HG03442 (cell line): ENCODE results near the gene LDAH.
"Not testable (repeated sequence)": the region's sequence is repeated elsewhere in the genome, so short reads cannot be mapped to it uniquely, and the experiment has no call there.

Experiments
- ATAC-seq: cut with Tn5 transposase; IDR thresholded peaks from one replicate; pipeline ENCODE4 v1.9.1; 2021; ENCODE audit warnings: mild to moderate bottlenecking, moderate library complexity; ENCODE audit not compliant: unreplicated experiment

The LDAH gene

DNA sequence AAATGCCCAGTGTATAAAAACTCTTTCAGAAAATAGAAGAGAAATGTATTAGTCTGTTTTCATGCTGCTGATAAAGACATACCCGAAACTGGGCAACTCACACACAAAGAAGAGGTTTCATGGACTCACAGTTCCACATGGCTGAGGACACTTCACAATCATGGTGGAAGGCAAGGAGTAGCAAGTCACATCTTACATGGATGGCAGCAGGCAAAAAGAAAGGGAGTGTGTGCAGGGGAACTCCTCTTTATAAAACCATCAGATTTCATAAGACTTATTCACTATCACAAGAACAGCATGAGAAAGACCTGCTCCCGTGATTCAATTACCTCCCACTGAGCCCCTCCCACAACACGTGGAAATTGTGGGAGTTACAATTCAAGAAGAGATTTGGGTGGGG is 29.0 kb downstream of the LDAH start:
- ATAC-seq = not testable (repeated sequence)

DNA sequence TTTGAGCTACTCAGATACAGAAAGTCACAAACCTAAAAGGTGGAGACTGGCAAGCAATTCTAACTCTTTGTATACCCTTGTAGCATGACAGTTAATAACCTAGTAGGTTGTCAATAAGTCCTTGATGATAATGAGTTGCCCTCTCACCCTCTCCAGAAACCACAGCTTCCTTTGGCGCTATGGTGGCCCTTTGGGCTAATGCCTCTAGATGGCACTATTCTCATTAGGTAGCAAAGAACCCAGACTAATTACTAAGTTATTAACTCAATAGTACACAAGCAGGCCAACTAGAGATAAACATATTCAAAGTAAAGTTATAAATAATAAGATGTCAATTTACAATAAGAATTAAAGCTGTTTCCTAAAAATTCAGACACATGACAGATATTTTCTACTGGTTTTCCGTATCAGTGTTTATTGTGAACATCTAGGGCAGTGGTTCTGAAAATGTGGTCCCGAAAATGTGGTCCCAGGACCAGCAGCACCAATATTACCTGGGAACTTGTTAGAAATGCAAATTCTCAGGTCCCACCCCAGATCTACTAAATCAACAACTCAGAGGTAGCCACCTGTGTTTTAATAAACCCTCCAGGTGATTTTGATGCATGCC is 41.1 kb downstream of the LDAH start:
- ATAC-seq = peak; percentile 73

DNA sequence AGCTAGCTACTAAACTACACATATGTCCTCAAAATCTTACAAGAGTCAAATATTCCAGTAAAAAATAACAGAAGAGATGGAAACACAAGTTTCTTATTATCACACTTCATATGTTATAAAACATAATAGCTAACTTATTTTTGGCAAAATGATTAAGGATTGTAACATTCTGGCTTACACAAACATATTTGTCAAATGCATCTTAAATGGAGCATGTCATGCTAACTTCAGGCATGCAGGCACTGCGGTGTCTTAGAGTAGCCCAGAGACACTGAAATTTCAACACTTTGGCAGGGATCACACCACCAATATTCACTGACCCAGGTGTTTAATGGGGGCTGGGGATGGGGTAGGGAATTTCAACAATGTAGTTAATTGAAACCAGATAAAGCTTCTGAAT is 51.6 kb downstream of the LDAH start:
- no peak for ATAC-seq

DNA sequence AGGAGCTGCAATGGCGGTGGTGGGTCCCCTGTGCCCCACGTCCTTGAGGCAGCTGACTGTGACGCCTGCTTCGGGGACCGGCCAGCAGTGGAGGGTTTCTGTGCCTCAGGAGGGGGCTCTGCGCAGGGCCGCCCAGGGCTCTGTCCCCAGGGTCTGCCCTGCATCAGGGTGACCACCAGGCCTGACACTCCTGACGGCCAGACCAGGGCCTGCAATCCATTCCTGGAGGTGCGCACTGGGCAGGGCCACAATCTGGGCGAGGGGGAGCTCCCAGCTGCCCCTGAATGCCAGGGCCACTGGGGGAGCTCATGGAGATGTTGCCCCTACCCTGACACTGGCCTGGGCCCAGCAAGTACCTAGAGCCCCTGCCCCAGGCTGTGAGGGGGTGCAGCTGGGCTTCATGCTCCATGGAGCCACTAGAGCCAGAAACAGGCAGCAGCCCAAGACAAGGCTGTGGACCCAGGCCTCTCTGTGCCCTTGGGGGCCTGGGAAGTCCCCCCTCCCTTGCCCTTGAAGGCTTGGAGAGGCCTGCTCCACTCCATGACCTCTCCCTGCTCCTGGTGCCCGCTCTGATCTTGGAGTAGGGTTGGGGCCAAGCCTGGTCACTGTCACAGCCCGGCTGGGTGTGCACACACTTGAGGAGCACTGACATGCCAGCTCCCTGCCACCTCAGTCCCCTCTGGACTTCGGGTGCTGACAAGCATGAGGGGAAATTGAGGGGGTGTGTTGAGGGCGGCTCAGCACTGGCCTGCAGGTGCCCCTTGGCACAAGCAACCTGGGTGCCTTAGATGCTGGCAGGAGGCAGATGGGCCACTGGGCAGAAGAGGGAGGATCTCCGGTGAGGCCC is 55.9 kb downstream of the LDAH start:
- ATAC-seq = no peak

DNA sequence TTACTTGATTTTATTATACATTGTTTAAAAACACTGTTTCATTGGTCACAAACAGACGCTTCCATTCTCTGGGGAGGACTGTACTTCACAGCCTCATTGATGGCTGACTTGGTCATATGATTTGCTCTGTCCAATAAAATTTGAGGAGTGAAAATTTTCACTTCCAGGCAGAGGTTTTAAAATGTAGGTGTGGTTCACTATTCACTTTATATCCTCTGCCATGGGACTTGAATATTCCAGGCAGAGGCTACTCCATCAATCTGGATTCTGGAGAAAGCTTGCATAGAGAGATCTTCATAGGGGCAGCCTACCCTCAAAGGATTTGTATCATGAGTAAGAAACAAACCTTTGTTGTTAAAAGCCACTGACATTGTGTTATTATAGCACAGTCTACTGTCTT is 56.7 kb downstream of the LDAH start:
- no peak for ATAC-seq

DNA sequence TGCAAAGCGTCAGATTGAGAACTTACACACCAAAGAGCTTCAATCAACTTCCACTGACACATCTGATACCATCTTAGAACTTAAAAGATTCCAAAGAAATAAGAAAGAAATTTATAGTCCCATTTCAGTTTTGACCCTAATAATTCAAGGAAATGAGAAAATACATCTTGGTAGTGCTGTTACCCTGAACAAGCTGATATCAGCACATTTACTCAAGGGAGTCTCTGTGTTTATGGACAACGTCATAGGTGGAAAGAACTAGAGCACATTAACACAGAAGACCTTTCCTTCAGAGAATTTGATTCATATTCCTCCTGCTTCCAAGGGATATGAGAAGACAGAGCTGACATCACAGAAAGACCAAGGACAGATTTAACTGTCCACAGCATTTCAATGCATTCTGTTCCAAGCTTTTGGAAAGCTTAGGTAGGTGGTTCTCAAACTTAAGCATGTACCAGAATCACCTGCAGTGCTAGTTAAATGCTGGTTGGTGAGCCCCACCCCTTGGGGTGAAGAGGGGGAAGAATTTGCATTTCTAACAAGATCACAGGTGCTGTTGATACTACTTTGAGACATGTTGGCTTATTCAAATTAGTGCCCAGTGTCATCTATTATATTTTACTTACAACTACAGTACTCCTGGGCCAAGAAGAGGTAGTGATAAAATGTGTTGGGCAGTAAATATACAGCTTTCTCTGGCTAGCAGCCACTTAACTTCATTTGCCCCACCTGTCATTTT is 59.8 kb downstream of the LDAH start:
- ATAC-seq = no peak

DNA sequence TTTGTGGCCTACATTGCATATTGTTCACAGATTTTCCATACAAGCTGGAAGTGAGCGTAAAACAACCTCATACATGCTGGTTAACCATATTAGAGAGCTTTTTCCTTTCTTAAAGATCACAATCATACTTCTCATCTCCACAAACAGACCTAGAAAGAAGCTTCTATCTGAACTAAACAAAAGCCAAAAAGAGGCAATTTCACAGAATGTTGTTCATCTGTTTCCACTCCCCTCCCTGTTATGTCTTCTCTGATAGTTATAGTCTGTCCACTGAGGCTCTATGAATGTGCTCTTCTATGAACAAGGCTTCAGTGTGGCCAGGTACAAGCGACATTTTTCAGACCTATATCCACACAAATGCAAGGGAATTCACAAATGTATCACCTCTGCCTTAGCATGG is 63.4 kb downstream of the LDAH start:
- no peak for ATAC-seq

DNA sequence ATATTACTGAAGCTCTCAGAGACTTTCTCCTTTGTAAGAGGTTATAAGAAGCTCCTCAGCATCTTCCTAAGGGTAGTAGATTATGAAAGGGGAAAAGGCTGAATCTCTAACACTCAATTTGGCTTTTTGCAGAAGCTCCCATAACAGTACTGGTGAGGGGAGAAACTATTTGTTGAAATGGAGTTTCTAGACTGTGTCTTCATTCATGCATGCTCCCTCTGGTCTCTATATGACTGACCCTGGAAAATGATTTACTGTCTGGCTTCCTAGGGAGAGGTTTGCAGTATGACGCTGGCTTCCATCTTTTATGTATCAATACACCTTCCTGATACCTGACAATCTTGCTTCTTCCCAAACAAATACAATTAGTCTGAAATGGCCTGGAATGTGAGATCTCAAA is 63.9 kb downstream of the LDAH start:
- no peak for ATAC-seq

DNA sequence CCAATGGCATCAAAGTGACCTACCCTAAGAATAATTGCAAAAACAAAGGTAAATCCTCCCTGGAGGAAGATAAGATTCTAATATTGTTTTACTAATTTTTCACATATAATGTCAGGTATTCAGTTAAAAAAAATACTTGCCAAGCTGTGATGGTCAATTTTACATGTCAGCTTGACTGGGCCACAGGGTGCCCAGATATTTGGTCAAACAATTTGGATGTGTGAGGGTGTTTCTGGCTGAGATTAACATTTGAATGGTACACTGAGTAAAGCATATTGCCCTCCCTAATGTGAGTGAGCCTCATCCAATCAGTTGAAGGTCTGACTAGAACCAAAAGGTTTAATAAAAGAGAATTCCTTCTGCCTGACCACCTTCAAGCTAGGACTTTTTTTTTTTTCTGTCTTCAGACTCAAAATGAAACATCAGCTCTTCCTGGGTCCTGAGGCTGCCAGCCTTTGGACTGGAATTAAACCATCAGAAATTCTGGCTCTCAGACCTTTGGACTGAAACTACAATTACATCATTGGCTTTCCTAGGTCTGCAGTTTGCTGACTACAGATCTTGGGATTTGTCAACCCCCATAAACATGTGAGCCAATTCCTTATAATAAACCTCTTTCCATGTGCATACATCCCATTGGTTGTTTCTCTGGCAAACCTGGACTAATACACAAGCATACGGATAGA is 65.4 kb downstream of the LDAH start:
- no peak for ATAC-seq

DNA sequence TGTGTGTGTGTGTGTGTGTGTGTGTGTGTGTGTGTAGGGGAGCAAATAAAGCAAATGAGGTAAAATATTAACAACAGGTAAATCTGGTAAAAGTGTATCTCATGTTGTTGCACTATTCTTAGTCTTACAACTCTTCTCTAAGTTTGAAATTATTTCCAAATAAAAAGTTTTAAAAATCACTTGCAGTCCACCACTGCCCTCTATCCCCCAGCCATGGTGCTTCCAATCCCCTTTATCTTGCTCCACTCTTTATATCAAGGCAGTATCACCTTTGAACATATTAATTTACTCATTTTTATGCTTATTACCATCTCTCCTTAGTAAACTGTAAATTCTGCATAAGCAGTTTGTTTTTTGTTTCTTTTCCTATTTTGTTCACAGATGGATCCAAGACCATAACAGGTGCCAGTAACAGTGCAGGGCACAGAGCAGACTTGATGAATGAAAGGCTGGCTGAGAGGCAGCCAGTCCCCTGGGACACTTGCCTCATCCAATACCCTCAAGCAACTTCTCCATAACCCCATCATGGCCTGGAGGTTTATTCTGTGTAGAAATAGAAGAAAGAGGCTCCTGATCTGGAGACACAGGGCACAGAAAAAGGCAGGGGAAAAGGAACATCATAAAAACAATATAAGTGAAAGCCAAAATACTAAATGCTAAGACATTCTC is 67.6 kb downstream of the LDAH start:
- ATAC-seq = no peak

DNA sequence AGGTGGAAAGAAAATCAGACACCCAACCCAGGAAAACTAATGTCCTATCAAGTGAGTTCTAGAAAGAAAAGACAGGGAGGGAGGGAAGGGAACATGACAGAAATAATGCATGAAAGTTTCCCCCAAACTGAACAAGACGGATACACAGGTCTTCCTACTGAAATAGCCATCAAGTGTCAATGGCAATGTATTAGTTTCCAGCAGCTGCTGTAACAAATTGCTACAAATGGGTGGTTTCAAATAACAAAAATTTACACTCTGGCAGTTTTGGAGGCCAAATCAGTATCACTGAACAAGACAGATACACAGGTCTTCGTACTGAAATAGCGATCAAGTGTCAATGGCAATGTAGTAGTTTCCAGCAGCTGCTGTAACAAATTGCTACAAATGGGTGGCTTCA is 70.6 kb downstream of the LDAH start:
- no peak for ATAC-seq

DNA sequence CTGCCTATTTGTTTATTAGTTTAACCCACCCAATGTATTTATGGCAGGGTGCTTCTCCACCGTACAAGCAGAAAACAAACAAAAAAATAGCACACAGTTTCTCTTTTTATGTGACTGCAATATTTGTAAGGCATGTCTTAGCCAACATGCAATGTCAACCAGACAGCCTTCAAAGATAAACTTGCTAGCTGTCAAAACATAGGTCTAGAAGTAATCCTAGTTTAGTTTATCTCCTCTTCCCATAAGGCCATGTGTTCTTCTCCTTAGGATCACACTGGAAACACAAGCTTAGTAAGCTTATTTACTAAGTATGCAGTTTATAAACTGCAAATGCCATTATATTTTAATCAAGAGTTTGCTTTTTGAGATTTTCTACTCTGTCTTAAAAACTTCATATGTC is 75.6 kb downstream of the LDAH start:
- no peak for ATAC-seq

DNA sequence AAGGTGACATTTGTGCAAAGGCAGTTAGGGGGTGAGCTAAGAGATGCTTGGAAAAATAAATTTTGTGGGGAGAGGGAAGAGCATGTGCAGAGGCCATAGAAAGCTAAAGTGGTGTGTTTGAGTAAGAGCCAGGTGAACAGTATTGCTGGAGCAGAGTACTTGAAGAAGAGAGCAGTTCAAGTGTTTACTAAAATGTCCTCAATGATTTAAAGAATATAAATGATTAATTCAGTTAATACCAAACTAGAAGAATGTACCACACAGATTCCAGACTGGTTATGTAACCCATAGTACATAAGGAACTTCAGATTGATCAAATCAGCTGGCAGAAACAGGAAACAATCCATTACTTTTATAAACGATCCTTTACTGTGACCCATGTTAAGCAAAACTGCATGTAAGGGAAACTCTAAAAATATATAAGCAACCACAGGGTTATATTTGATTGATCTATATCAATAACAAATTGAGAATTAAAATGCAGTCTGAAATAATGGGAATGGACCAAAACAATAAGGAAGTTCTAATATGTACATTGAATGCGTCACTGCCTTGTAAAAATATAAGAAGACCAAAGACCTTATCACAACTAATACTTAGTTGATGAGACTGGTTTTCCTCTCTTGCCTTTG is 76.9 kb downstream of the LDAH start:
- no peak for ATAC-seq

DNA sequence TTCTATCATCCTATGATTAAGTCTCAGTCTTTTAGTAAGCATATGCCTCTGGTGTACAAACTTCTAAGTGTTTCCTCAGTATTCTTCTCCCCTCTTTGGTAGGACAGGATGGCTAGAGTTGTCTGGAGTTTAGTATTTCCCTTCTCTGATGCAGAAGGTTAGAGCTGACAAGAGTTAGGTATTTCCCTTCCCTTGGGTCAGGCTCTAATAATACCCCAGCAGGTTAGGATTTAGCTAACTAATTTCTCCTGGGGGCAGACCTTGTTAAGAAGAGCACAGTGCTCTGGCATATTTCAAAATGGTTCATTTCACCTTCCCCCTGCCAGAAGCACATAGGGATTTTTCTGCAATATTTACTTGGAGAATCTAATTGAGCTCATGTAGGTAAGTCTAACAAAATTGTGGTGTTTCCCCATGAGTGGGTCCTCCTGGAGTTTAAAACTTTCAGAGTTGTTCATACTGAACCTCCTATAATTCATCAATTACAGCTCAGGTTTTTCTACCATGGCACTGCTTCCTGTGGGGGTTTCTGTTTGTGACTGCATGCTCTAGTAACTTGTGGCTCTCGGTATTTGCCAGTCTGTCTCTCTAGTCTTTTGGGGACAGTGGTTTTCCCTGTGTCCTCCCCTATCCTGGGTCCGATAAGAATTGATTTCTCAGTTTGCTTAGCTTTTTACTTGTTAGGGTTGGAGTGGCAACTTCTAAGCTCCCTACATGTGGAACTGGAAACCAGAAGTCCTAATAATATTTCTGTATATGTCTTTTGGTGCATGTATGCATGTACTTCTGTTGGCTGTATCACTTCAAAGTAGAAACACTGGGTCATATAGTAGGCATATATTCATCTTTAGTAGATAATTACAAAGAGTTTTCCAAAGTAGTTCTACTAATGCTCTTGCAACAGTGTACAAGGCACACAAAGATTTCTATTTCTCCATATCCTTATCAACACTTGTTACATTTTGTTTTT is 78.2 kb downstream of the LDAH start:
- ATAC-seq = peak; percentile 94

DNA sequence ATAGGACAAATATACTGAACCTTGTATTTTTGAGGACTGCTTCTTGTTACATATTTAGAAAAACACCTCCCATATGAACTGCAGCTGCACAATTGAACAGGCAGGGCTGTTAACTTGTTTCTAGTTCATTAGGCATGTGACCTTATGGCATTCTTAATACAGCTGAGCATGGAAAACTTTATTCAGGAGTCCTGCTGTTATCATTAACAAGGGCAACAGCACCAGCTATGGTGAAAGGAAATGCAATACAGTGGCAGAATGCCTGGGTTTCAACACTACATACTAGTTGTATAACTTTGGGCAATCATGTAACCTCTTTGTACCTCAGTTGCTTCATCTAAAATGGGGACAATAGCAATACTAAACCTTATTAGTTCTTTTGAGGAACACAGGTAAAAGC is 84.1 kb downstream of the LDAH start:
- no peak for ATAC-seq

DNA sequence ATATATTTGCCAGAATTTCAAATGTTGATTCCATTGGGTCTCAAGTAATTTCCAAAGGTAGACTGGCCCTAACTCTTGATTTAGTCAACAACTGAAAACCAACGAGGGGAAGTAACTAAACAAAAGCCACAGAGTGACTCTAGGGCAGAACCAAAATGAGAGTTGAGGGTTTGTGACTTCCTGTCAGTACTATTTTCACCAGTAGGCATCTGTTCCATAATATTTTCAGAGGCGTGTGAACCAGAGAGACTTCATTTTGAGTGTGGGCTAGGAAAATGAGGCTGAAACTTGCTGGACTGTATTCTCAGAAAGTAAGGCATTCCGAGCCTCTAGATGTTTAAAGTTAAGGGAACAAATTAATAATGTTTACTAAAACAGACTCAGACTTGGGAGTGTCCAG is 85.4 kb downstream of the LDAH start:
- ATAC-seq = peak; percentile 98

DNA sequence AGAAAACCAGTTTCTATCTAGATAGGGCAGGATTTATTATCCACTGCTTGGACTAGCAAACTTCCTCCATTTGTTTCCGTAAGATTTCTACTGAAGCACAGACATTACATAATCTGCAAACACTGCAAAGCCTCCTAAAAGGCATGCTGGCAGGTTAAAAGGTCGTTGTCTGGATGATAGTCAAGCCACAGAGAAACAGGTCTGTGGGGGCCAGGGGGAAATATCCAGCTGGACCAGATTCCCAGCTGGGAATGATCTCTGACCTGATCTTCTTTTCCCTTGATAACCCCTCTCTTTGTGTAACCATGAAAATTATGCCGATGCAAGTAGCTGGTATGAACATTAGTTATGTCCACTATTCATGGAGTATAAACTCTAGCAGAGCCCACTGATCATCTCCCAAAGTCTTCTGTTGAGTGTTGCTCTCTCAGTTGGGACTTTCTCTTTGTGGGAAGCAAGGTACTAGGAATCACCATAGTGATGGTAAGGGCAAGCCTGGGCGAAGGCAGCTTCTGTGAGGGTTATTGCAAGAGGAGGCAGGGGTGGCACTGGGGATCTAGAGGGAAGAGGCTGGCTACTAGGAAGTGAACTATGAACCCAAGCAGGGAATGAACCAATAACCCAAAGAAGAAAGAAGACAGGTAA is 94.7 kb downstream of the LDAH start:
- no peak for ATAC-seq

DNA sequence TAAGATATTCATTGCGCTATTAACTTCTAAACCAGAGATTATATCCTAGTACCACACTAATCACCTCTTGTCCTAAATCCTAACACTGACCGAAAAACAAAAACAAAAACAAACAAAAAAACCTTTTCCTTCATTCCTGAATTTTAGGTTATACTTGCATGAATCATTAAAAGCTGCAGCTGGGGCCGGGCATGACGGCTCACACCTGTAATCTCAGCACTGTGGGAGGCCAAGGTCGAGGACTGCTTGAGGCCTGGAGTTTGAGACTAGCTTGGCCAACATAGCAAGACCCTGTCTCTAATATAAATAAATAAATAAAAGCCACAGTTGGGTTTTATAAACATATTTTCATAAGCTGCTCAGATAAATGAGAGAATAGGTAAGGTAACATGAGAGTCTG is 96.0 kb downstream of the LDAH start:
- ATAC-seq = no peak

DNA sequence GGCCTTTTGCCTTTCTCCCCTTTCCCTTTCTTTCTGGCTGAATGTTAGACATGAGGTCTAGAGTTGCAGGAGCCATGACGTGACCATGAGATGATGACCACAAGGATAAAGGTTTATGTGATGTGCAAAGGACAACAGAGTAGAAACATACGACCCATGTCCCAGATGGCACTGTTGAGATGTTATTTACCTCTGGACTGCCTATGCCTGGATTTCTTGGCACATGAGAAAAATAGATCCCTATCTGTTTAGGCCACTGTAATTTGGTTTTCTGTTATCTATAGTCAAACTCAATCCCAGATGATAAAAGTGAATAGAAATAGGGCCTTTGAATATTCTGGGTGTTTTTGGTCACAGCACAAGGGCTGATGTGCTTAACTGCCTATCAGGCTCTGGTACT is 97.1 kb downstream of the LDAH start:
- no peak for ATAC-seq
